HG02759 (cell line): ENCODE measurements around the gene MRPL19.

Experiments used
- ATAC-seq: cut with Tn5 transposase; IDR thresholded peaks from one replicate; pipeline ENCODE4 v1.9.1; 2021; ENCODE audit warnings: mild to moderate bottlenecking, moderate library complexity; ENCODE audit not compliant: unreplicated experiment

MRPL19 gene

DNA sequence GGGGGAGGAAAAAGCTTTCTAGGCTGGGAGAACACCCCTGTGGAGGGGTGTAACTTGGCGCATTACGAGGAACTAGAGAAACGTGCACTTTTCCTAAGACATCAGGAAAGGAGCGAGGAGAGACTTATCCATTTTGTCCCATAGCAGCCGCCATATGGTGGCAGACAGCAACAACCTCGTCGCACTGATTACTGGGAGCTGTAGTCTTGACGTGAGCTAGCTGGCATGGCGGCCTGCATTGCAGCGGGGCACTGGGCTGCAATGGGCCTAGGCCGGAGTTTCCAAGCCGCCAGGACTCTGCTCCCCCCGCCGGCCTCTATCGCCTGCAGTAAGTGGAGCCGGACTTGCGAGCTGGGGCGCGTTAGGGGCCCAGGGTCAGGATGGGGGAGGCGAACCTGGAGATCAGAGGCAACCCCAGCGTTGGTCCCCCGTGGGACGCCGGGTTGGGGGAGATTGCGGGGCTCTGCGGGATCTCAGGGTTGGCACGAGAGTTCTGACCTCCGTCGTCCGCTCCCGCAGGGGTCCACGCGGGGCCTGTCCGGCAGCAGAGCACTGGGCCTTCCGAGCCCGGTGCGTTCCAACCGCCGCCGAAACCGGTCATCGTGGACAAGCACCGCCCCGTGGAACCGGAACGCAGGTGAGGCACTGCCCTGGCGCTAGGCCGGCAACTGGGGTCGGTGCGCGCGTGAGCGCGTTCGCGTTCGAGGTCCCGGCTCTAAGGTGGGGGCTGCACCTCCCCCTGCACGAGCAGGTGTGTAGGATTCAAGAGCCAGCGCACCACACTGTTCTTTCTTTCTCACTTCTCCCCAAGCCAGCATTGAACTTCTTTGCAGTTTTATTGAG lies at the start of gene MRPL19:
MRPL19 (plus strand) TSS at position 201 of the 843 bp plus-strand sequence; CDS start at position 226, 25 bp downstream.
- ATAC-seq = peak; percentile 96

GRCh38 chr2:75596784-75597183 lies 49.8 kb upstream of the MRPL19 start:
- no peak for ATAC-seq

DNA sequence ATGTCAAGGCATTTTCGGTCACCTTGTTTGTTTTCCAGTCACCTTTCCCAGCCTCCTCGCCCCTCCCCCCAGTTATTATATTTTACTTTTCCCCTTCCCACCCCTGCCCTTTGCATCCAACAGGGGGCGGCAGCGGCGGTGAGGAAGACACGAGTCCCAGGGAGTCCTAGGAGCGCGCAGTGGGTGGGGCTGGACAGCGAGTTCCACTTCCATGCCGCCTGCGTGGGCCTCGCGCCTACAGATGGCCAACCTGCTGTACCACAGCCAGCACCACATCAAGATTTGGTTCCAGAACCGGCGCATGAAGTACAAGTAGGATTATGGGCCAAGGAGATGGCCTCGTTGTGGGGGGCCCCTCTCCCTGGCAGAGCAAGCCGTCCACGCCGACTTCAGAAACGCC lies 48.6 kb upstream of the MRPL19 start:
- no peak for ATAC-seq

DNA sequence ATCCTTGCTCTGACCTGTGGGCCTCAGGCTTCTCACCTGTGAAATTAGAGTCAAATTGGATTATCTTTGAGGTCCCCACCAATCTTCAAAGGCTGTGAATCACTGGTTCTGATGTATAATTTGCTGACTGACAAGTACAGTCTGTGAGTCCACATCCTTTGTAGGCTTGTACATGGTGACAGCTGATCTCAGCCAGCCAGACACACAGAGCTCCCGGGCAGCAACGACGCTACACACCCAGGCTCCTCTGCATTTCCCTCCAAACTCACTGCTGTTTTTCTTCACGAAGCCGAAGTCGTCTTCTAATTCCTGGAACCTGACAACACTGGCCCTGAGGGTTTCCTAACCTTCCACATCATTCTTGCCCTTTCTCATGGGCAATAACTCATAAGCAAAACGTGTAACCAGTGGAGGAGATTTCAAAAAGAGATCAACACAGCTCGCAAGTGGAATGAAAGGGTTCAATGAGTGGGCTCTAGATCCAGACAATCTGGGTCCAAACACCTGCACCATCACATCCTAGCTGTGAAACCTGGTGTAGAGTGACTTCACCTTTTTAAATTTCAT lies 47.9 kb upstream of the MRPL19 start:
- ATAC-seq = no peak

GRCh38 chr2:75600461-75601011 lies 46.0 kb upstream of the MRPL19 start:
- ATAC-seq = no peak

DNA sequence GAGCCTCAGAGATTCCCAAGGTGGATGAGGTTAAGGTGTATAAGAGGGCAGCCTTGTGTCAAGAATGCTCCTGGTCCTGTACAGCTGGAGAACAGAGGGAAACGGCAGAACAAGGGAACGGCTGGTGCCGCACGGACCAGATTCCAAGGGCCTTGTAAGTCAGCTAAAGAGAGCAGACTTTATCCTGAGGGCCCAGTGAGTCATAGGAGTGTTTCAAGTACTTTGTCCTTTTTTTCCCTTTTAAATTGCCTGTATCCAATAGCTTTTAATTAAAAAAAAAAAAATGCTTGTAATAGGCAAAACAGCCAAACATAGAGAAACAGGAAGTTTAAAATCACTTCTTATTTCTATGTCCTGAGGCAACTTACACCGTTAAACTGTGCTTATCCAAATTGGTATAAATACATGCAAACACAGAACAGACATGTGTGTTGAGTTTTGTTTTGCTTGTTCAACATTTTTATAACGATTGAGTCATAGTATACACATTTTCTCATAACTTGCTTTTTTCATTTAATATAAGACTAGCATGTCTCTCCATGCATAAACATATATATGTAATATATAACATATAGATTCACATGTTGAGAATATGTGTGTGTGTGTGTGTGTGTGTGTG lies 43.8 kb upstream of the MRPL19 start:
- ATAC-seq = no peak

DNA sequence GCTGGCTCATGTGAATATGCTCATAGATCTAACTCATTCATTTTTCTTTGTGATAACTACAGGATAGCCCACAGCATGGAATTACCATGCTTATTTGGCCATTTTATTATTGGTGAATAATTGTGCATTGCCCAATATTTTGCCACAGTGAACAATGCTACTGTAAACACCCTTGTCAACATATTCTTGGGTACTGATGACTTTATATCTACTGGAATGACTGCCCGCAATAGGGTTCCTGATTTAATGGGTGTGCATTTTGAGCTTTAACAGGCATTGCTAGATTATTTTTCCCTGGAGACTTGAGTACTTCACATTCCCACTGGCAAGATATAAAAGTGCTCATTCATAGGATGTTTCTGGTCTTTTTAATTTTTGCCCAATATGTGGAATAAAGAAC lies 43.1 kb upstream of the MRPL19 start:
- ATAC-seq = no peak

DNA sequence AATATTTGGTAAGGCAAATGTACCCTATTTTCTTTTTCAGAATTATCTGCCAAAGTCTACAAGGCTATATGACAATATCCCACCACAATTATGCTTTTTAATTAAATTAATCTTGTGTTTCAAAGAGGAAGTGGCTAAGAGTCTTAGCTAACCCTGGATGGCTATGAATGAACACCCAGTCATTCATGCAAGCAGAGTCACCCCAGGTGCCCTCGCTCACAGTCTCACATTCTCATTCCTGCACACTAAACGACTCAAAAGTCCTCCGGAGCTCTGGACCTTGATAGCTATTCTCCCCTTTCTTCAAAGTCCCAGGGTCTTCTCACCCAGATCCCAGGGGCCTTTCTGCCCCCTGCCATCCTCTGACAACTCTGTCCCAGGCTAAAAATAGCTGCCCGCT lies 42.1 kb upstream of the MRPL19 start:
- ATAC-seq = no peak

DNA sequence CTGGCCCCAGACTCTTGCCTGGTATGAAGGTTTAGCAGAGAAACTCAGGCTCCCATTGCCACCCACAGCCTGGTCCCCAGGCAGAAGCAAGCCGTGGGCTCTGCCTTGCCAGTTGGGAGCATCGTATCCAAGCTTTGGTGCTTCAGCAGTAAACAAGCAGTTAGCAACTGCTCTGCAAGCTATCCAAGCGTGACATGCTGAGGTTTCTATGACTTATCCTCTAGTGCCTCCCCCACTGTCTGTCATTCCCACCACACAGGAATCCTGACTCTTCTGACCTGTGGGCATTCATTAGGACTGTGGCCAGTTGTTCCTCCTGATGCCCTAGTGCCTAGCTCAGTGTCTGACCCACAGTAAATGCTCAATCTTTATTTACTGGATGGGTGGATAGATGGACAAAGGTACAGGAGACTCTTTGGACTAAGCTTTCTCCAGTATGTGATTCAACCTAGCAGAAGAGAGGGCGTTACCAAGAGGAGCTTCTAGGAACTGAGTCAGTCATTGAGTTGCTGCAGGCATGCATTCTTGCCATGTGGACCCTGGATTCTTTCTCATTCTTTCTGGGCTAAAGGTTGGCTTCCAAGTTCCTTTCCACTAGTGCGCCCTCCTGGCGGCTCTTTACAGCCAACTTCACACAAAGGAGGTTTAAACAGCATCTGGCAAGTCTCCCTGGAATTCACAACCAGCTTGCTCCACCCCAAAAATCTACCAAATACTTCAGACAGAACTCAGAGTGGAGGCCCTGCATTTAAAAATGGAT lies 40.6 kb upstream of the MRPL19 start:
- ATAC-seq = no peak

DNA sequence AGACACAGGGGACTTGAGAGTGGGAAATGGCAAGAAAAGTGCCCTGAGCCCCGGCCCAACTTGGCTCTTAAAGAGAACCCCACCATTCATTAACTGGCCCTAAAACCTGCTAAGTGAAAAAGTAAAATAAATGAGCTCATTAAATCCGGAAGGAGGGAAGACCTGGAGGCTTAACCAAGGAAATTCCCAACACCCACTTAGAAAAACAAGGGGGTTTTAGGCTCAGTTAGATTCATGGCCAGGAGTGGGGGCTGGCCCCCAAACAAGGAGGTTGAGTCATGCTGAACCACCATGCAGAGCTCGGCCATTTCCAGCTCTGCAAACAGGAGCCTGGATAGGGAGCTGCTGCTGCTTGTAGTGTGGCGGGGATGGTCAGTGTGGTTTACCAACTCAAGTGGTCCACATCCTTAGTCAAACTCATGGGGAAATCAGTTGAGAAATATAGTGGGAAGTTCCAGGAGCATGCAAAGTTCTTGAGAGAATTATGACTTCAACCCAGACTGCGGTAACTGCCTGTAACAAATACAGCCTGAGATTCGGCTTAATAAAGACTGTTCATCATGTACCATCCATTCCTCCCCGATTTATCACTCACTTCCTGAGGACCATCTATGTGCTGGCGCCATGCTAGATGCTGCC lies 39.7 kb upstream of the MRPL19 start:
- no peak for ATAC-seq

- no peak for ATAC-seq
These were observed 39.2 kb upstream of the MRPL19 start for GRCh38 chr2:75607400-75607798.

- no peak for ATAC-seq
These were observed 38.4 kb upstream of the MRPL19 start for GRCh38 chr2:75607988-75608683.

DNA sequence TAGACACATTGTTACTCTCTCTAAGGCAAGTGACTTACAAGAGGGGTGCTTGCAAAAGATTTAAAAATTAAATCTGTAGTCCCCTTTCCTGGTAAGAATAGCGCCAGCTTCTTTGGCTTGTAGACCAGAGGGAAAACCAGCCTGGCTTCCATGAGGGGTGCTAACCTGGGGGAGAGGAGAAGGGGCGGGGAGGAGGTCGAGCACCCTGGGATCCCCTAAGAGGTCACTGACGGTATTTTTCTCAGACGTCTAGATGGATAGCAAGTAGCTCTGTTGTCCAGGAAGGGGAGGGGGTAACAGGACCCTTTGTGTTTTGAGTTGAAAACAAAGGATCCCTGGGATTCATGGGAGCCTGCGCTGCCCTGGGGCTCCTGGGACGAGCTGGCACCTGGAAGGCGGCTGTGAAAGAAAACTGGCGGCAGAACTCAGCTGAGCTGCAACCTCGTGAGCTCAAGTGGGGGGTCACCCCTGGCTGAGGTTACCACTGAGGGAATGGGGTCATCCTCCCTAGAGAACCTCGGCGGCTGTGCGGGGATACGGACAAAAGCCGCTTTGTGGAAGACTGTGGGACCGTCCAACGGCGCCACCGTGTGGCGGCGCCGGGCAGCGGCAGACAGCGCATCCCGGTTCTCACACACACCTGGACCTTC lies 37.8 kb upstream of the MRPL19 start:
- ATAC-seq = peak; percentile 85

GRCh38 chr2:75609334-75609689 lies 37.3 kb upstream of the MRPL19 start:
- no peak for ATAC-seq

DNA sequence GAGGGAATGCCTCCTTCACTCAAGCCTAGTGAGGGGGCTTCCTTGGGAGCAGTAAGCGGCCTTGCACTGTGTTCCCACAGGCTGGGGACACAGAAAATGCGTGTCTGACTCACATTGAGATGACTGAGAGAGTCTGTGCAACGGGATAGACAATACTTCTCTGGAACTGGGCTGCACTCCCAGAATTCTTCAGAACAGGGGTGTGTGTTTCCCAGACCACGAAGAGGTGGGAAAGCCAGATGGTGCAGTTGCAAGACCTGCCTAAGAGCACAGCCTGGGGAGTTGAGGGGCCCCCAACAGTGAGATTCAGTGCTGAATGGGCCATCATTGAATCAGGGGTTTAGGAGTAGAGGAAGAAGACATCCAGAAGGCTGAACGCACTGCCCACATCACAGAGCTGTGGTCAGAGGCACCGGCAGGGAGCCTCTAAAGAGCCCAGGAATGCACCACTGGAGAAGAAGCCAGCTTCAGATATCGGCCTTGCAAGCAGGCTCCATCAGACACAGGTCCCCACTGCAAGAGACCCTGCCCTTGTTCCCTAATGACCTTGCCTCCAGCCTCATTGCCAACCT lies 36.6 kb upstream of the MRPL19 start:
- ATAC-seq = no peak

- no peak for ATAC-seq
These were observed 35.9 kb upstream of the MRPL19 start for GRCh38 chr2:75610671-75611070.

DNA sequence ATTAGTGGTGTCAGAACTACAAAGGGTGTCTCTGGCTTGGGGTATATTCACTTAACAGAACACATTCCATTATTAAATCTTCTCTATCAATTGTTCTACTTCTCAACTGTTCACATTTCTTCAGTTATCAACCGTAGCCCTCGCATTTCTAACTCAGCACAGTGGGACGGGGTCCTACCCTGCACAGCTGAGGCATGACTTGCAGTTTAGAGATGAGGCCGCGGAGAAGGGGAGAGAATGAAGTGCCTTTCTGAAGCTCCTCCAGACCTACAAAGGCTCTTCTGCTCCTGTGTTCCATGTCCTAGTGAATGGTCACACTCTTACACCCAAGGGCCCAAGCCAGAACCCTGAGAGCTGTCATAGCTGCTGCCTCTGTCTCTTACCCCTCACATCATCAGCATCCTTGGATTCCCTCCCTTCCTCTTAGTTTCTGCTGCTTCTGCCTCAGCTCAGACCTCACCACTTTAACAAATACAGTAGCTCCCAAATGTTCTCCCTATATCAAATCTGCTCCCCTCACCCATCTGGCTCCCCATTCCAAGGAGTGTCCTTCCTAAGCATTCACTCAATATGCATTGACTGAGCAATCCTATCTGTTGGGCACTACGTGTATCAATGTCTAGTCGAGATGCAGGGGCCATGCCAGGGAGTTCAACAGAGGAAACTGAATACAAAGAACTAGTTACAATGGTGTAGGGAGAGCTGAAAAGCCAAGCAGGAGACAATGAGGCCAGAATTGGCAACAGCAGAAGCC lies 34.3 kb upstream of the MRPL19 start:
- no peak for ATAC-seq

DNA sequence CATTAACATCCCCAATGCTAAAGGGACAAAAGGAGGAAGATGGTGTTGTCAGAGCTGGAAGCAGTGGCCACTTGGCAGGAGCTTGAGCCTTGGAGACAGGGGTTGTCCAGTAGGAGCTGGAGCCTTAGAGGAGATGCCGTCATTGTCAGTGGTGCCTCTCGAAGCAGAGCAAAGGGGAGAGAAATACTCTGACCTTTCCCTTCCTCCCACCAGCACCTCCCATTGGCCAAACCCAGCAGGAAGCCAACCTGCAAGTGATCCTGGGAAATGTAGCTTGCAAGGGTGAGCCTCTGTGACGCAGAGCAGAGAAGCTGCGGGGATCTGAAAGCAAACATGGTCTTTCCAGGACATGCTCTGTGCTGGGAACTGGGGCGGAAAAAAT lies 33.7 kb upstream of the MRPL19 start:
- ATAC-seq = no peak
